ENCODE data around the gene LRRC3.

The LRRC3 gene

DNA sequence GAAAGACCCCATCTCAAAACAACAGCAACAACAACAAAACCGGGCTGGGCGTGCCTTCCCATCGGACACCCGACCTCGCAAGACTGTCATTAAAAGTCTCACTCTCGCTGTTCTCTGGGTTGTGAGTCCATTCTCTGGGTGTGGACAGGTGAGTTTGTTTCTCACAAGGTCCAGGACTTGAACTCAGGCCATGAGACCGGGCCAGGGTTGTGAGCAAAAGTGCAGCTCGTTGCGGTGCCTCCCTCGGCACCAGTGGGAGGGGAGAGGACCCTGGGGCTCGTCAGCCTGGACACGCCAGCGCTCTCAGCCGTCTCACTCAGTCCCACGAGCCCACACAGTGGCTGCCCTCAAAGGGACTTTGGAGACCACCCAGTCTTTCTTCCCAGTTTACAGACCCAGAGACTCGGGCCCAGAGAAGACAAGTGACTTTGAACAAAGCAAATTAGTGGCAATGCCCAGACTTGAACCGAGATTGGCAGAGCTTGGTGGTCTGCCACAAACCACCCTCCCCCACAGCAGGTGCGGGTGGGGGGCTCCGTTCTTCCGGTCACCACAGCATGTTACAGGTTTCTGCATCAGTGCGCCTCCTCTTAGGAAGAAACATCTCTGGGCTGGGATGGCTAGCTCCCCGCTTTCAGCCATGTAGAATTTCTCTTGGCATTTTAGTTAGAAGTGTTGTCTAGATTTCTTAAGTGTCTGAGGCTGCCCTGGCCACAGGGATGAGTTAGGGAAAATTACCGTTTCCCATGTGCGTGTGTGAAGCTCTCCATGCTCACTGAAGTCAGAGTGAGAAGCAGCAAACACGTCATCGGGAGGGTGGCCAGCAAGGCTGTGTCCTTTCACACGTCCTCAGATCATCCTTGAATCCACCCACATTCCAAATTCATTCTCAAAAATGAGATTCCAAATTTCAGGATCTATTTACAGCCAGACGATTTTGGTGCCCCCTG, 28.3 kb downstream of the LRRC3 start:
- TF ChIP-seq GATA2 (IDR thresholded peaks at IDR 0.05; ENCODE audit: low read depth, low read length) (no peak), GATA3 (IDR thresholded peaks at IDR 0.05; ENCODE audit: low read depth, low read length) (no peak)

DNA sequence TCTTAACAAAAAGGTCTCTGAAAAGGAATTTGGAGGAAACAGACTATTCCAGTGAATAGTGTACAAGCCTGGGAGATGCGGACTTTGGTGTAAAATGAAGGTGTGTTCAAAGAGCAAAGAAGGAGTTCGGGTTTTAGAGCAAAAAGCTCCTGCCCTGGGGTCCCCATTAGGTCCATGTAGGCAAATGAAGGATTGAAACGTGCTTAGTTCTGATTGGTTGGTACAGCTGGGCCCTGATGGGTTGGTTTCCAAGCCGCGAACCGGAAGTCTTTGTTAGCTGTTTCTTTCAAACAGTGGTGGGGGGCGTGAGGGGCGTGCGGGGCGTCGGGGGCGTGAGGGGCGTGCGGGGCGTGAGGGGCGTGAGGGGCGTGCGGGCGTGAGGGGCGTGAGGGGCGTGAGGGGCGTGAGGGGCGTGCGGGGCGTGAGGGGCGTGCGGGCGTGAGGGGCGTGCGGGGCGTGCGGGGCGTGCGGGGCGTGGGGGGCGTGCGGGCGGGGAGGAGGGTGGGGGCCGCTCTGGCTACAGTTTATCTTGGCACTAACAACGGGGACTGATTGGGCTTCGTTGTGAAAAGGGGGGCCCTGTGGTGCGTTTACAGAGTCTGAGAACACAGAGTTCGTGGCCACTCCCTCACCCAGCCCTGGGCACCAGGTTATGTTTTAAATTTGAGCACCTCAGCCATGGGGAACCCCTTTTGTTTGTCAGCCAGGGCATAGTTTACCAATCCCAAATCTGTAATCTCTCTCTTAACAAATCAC, 29.4 kb downstream of the LRRC3 start:
- no peak for TF ChIP-seq GATA2 (IDR thresholded peaks at IDR 0.05; ENCODE audit: low read depth, low read length)
- TF ChIP-seq GATA3 (IDR thresholded peaks at IDR 0.05; ENCODE audit: low read depth, low read length) = no peak

DNA sequence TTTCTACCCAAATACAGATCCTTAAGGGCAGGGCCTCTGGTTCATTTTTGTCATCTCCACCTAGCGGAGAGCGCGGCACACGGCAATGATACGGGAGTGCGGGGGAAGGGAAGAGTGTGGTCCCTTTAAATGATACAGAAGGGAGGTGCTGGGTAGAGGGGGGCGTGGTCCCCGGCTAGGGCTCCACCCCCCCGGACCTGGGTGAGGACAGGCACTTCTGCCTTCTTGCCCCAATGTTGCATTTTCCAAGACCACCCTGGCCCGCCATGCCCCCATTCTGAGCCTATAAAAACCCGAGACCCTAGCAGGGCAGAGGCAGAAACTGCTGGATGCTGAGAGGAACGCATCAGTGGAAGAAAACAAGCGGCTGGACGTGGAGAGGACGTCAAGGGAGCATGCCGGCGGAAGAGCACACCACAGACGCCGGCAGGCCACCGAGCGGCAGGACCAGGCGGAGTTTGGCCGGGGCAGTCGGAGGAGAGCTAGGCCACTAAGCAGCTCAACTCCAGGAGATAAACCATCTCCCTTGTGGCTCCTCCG, 30.0 kb downstream of the LRRC3 start:
- TF ChIP-seq GATA2 (IDR thresholded peaks at IDR 0.05; ENCODE audit: low read depth, low read length) = no peak
- no peak for TF ChIP-seq GATA3 (IDR thresholded peaks at IDR 0.05; ENCODE audit: low read depth, low read length)

DNA sequence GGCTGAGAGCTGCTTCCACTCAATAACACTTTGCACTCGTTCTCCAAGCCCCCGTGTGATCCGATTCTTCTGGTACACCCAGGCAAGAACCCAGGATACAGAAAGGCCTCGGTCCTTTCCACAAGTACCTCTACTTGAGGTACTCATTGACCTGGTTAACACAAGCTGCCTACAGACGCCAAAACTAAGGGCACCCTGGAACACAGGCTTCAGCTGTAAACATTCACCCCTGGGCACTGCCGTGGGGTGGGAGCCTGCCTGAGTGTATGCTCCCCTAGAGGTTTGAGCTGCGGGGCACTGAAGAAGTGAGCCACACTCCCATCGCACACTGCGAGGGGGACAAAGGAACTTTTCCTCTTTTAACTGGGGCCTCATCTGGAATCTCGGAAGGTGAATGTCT, 30.5 kb downstream of the LRRC3 start:
- TF ChIP-seq GATA2 (IDR thresholded peaks at IDR 0.05; ENCODE audit: low read depth, low read length) (no peak), GATA3 (IDR thresholded peaks at IDR 0.05; ENCODE audit: low read depth, low read length) (no peak)

DNA sequence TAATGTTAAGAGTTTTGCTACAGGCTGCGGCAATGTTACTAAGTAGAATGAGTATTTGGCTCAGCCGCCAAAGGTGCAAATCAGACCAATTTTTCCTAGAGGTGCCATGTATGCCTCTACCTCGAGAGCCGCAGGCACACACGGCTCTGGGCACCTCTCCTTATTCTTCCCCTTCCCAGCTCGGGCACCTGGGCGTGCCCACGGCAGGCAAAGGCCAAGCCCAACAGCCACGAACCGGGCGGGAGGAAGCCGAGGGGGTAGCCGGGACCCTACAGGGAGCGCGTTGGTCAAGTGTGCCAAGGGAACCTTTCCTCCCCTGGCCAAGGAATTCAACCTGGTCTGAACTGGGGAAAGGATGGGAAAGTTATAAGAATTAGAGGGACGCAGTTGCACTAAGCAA, 31.0 kb downstream of the LRRC3 start:
- TF ChIP-seq GATA2 (IDR thresholded peaks at IDR 0.05; ENCODE audit: low read depth, low read length) (no peak), GATA3 (IDR thresholded peaks at IDR 0.05; ENCODE audit: low read depth, low read length) (no peak)

DNA sequence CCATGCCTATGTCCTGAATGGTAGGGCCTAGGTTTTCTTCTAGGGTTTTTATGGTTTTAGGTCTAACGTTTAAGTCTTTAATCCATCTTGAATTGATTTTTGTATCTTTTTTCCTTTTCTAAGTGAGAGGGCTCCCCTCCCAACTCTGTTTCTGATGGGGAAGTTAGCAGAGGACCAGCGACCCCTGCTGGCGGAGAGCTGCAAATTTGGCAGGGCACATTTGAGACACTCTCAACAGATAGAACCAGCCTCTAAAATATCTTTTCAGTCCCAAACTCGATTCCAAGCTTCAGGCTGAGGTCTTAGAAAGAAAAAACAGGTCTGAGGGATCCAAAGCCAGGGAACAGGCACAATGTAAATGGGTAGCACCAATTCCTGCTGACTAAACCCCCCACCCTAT, 32.5 kb downstream of the LRRC3 start:
- TF ChIP-seq GATA2 (IDR thresholded peaks at IDR 0.05; ENCODE audit: low read depth, low read length) = no peak
- TF ChIP-seq GATA3 (IDR thresholded peaks at IDR 0.05; ENCODE audit: low read depth, low read length) = no peak

DNA sequence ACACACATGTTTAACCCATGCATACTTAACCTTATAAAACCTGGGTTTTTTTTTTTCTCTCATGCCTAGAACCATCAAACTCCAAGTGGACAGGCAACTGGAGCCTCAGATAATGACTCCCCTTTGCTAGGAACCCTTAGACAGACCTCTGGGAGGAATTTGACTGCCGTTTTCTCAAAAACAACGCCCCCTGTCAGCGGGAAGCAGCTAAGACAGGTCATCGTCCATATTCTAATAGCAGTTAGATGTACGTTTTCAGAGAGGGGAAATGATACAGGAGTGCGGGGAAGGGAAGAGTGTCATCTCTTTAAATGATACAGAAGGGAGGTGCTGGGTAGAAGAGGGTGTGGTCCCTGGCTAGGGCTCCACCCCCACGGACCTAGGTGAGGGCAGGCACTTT, 34.7 kb downstream of the LRRC3 start:
- no peak for TF ChIP-seq GATA3 (IDR thresholded peaks at IDR 0.05; ENCODE audit: low read depth, low read length)
- TF ChIP-seq GATA2 (IDR thresholded peaks at IDR 0.05; ENCODE audit: low read depth, low read length) = no peak

DNA sequence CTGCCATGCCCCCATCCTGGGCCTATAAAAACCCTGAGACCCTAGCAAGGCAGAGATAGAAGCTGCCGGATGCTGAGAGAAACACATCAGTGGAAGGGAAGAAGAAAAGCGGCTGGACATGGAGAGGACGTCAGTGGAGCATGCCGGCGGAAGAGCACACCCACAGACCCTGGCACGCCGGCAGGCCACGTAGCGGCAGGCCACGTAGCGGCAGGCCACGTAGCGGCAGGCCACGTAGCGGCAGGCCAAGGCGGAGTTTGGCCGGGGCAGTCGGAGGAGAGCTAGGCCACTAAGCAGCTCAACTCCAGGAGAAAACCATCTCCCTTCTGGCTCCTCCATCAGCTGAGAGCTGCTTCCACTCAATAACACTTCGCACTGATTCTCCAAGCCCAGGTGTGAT, 35.1 kb downstream of the LRRC3 start:
- TF ChIP-seq GATA2 (IDR thresholded peaks at IDR 0.05; ENCODE audit: low read depth, low read length) = no peak
- no peak for TF ChIP-seq GATA3 (IDR thresholded peaks at IDR 0.05; ENCODE audit: low read depth, low read length)

DNA sequence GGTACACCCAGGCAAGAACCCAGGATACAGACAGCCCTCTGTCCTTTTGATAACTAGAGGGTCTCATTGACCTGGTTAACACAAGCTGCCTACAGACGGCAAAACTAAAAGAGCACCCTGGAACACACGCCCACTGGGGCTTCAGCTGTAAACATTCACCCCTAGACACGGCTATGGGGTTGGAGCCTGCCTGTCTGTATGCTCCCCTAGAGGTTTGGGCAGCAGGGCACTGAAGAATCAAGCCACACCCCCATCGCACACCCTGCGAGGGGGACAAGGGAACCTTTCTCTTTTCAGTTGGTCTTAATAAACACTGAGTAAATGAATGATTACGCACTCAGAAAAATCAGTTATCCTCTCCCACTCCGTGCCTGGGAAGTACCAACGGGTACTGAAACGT, 35.5 kb downstream of the LRRC3 start:
- TF ChIP-seq GATA3 (IDR thresholded peaks at IDR 0.05; ENCODE audit: low read depth, low read length) = no peak
- no peak for TF ChIP-seq GATA2 (IDR thresholded peaks at IDR 0.05; ENCODE audit: low read depth, low read length)

DNA sequence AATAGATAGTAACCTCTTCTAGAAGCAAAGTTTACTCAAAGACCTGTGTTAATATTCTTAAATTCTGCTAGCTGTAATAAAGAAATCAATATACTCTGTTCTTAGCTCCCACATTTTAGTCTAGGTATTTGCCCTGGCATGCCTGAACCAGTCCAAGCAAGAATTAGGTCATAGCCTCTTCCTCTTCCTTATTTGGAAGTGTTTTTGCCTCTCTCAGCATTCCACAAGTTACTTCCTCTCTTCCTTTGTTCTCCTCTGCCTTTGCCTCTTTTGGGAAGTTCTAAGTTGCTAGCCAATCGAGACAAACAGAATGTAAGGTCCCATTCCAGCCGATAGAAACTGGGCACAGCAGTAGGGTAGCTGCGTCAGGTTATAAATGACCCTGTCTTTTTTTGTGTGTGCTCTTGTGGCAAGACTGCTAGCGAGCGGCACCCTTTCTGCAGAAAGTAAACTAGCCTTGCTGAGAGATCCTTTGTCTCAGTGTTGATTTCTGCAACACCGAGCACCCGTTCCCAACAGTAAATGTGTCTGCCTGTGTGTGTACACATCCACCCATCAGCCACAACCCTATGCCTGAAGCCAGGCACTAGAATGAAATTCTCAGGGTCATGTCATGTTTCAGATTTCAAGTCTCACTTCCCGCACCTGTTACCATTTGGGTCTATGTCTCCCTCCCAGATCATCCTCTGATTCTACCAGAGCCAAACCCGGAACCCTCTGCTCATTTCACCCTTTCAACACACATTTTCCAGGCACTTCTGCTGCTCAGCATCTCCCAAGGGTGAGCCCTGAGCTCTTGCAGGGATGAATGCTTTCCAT, 37.5 kb downstream of the LRRC3 start:
- no peak for TF ChIP-seq GATA2 (IDR thresholded peaks at IDR 0.05; ENCODE audit: low read depth, low read length)
- TF ChIP-seq GATA3 (IDR thresholded peaks at IDR 0.05; ENCODE audit: low read depth, low read length) = no peak

DNA sequence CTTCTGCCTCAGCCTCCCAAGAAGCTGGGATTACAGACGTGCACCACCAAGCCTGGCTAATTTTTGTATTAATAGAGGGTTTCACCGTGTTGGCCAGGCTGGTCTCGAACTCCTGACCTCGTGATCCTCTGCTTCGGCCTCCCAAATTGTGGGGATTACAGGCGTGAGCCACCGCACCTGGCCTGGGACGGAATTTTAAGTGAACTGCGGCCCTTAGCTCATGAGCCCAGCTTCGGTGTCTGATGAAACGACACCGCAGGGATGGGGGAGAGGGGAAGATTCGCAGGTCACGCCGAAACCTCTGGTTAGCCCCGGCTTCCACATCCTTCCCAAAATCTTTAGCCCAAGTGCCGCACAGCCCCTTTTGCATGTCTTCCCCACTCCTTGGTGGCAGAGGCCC, 39.1 kb downstream of the LRRC3 start:
- TF ChIP-seq GATA2 (IDR thresholded peaks at IDR 0.05; ENCODE audit: low read depth, low read length) (no peak), GATA3 (IDR thresholded peaks at IDR 0.05; ENCODE audit: low read depth, low read length) (no peak)

DNA sequence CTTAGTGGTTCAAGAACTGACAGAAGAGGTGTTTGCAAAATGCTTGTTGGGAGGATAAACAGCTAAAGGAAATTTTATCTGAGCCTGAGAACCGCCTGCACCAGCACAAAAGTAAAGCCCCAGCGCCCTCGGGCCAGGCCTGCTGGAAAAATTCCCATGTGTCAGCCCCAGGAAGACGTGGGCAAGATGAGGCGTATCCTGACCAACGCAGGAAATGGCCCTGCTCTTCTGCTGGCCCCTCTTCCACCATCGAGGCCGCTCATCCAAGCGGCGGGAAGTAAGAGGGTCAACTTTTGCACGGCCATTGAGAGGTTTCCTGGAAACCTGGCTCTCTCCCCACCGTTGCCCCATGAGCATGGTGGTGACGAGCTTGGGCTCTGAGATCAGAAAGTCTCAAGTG, 39.6 kb downstream of the LRRC3 start:
- no peak for TF ChIP-seq GATA2 (IDR thresholded peaks at IDR 0.05; ENCODE audit: low read depth, low read length)
- no peak for TF ChIP-seq GATA3 (IDR thresholded peaks at IDR 0.05; ENCODE audit: low read depth, low read length)

DNA sequence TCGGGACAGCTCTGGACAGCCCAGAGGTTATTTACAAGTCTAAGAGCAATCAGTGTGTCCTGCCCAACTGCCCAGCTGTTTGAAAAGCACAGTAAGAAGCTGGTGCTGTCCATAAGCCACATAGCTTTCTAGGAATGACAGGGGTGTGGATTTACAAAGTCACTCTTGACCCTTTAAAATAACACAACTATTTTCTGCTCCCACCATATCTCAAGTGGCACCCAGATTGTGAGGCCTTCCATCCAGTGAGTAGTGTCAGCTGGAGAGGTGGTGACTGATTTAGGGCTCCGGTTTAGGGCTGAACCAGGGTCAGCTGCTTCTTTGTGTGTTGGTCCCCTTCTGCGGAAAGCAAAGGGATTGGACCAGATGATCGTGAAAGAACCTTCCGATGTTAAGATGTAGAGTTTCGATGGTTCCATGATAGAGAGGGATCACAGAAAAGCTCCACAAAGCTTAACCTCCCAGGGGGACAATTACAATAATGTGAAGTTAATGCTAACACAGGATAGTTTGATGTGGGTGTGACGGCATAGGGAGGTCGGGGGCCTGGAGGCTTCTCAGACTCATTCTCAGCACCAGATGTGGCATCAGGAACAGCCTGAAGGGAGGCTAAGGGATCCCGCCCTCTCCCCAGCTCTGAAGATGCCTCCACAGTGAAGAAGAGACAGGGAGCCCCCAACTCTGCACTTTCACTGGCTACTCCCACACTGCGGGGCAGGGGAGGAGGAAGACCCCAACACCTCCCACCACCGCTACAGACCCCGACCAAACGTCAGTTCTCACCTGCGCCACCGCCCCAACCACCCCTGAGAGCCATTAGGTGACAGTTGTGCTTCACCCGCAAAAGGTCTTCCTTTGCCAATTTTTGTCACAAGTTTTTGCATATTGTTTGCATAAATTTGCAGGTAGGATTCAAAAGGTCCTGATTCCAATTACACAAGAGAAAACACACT, 40.6 kb downstream of the LRRC3 start:
- TF ChIP-seq GATA3 (IDR thresholded peaks at IDR 0.05; ENCODE audit: low read depth, low read length) = no peak
- TF ChIP-seq GATA2 (IDR thresholded peaks at IDR 0.05; ENCODE audit: low read depth, low read length) = no peak

Measured in SH-SY5Y (cell line).